Activated T-helper 1 cell treated with anti-CD3 and anti-CD28 coated beads, Interleukin-12 subunit alpha, Interleukin-12 subunit beta, Interleukin-2, Interleukin-4 antibody, amounts not matched to agents 30 ng/mL and 10 ng/mL and 1 ng/mL, durations not matched to agents 14 hours and 24 hours and 36 hours (primary cell): Measurements from ENCODE around the gene WNT8B. TPM values are rescaled to one million over a fixed set of nuclear protein-coding genes. Genes with fewer than 3 reads are reported as not detected.

Source experiments
- DNase-seq: peaks from one replicate; pipeline ENCODE4 v3.0.0; 2021; ENCODE audit warnings: low spot score
- H3K27ac Mint-ChIP-seq: one replicate; pipeline ENCODE4 v1.8.0; 2021; ENCODE audit warnings: mild to moderate bottlenecking, mixed read lengths
- H3K27me3 Mint-ChIP-seq: one replicate; pipeline ENCODE4 v1.8.0; 2022; ENCODE audit warnings: mild to moderate bottlenecking, moderate library complexity, mixed read lengths; ENCODE audit not compliant: insufficient read depth
- H3K36me3 Mint-ChIP-seq: one replicate; pipeline ENCODE4 v1.8.0; 2021; ENCODE audit warnings: low read depth, mixed read lengths
- H3K4me1 Mint-ChIP-seq: one replicate; pipeline ENCODE4 v1.8.0; 2021; ENCODE audit warnings: low read depth, mixed read lengths
- H3K4me3 Mint-ChIP-seq: one replicate; pipeline ENCODE4 v1.8.0; 2021; ENCODE audit warnings: mild to moderate bottlenecking, moderate library complexity, mixed read lengths
- H3K9me3 Mint-ChIP-seq: one replicate; pipeline ENCODE4 v1.8.0; 2021; ENCODE audit warnings: mixed read lengths
- intact Hi-C: fragments of 100-400 bp; cut with micrococcal nuclease; formaldehyde crosslinking; loops from one replicate; pipeline ENCODE4 v1.15.1; 2024
- total RNA-seq: library from RNA; stranded (reverse); gene quantifications from 2 replicates; pipeline ENCODE4 v1.2.3, GENCODE V29; 2022

The WNT8B gene
- total RNA-seq, 1 donor from 2014 or later = 0.10 TPM

DNA sequence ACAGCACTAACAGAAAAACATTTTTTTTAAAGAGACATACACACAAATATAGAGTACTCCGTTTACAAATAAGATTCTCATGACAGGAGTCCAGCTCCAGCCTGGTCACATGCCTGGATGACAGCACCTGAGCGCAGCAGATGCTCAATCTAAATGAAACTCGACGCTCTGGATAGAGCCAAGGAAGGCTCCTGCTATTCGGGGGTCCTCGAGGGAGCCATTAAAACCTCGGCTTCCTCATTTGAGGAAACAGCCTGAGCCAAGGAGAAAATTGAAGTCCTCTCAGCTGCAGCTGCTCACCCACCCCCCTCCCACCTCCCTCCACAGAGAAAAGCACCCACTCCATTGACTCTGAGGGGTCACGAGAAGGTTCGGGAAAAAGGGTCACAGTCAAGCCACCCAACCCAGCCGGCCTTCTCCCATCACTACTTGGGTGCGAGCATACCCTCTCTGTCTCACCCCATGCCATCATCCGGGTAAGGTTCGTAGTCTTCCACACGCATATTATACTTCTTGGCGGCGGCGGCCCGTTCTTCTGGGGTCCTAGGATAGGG, 66.2 kb downstream of the WNT8B start:
- Mint-ChIP-seq H3K4me1 (peaks cover 55% of the 10 kb centered on the region), H3K27ac (peak overlapping the region; percentile 97), H3K27me3 (no peaks in the 10 kb centered on the region), H3K4me3 (peak overlapping the region; percentile 92), H3K36me3 (peaks cover 34% of the 10 kb centered on the region), H3K9me3 (no peaks in the 10 kb centered on the region)
- intact Hi-C loops = loop anchor here (1.0 to 2.0 kb wide), 3 partner anchors 18 to 242 kb away; partner anchors contain the start of gene BLOC1S2
- DNase-seq = no peak

DNA sequence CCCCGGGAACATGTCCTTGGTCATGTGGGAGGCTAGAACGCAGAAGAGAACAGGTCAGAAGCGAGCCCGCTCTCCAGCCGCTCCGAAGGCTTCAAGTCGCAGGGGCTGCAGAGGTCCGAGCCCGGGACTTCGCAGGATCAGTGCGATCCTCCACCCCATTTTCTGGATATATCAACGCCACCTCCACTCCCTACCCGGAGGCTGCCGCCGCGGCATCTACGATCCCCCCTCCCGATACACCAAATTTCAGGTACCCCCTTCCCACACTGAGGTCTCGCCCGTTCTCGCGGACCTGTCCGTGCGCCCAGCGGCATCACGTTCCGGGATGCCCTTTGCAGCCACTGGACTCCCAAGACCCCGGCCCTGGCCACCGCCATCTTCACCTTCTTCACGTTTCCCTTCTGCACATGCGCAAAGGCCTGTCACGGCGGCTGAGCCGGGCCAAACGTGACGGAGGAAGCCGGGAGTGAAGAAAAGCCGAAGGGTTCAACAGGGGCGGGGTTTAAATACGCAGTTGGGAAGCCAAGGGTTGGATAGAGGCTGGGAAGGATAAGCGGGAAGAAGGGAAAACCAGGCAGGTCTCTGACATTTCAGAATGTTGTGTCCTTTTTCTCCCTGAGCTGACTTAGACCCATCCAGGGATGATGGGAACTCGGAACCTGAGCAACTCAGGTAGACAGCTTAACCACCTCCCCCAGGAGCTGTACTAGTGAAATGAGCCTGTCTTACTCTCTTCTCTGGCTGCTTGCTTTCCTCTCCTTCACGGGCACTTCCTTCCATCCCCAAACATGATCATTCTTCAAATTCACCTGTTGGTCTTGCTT, 66.9 kb downstream of the WNT8B start, which contains the start of gene NDUFB8:
Gene NDUFB8 (minus strand): TSS at position 397 of the 824 bp plus-strand sequence. CDS start 20 bp downstream, at position 377.
- peak; percentile 86 for DNase-seq
- H3K9me3 Mint-ChIP-seq = no peaks in the 10 kb centered on the region
- H3K36me3 Mint-ChIP-seq = peaks cover 30% of the 10 kb centered on the region
- H3K4me1 Mint-ChIP-seq = peaks cover 54% of the 10 kb centered on the region
- peak within 1 kb of the TSS; percentile 92 for H3K4me3 Mint-ChIP-seq
- H3K27ac Mint-ChIP-seq = peak within 1 kb of the TSS; percentile 97
- intact Hi-C loops = loop anchor here (2.0 to 10.0 kb wide), 5 partner anchors 157 to 915 kb away; partner anchors contain the start of genes BLOC1S2, COX15, CUTC and ERLIN1
- no peaks in the 10 kb centered on the region for H3K27me3 Mint-ChIP-seq

GRCh38 chr10:100531761-100532160, 69.0 kb downstream of the WNT8B start:
- DNase-seq = no peak
- Mint-ChIP-seq H3K36me3 (peaks cover 19% of the 10 kb centered on the region), H3K27me3 (no peaks in the 10 kb centered on the region), H3K4me1 (peaks cover 40% of the 10 kb centered on the region), H3K27ac (no peak overlapping the region), H3K9me3 (no peaks in the 10 kb centered on the region), H3K4me3 (no peak overlapping the region)
- intact Hi-C loops = loop anchor here (5.0 to 10.0 kb wide), 3 partner anchors 344 to 917 kb away; partner anchors contain the start of genes COX15, CUTC and ERLIN1

Other genes with a start within 250 kb of the WNT8B start
- 38.3 and 43.6 TPM in 2 replicates for gene CHUK, start 233.4 kb upstream of the WNT8B start, total RNA-seq
- 37.3 and 42.6 TPM in 2 replicates for gene CWF19L1, start 195.4 kb upstream of the WNT8B start, total RNA-seq
- 65.7 and 66.5 TPM in 2 replicates for gene BLOC1S2, start 176.3 kb upstream of the WNT8B start, total RNA-seq
- gene PKD2L1, start 132.8 kb upstream of the WNT8B start, total RNA-seq = not detected in 2 replicates
- 194 TPM in 2 replicates for gene SCD, start 115.8 kb upstream of the WNT8B start, total RNA-seq
- gene SEC31B, start 56.9 kb downstream of the WNT8B start, total RNA-seq = 42.3 and 50.5 TPM in 2 replicates
- gene NDUFB8, start 66.9 kb downstream of the WNT8B start, total RNA-seq = 292 and 304 TPM in 2 replicates
- gene HIF1AN, start 72.9 kb downstream of the WNT8B start, total RNA-seq = 46.5 and 54.1 TPM in 2 replicates